ENCODE measurements around the gene TSC22D1.
"Not testable (repeated sequence)": the region's sequence is repeated elsewhere in the genome, so short reads cannot be mapped to it uniquely, and the experiment has no call there.

Gene TSC22D1

DNA sequence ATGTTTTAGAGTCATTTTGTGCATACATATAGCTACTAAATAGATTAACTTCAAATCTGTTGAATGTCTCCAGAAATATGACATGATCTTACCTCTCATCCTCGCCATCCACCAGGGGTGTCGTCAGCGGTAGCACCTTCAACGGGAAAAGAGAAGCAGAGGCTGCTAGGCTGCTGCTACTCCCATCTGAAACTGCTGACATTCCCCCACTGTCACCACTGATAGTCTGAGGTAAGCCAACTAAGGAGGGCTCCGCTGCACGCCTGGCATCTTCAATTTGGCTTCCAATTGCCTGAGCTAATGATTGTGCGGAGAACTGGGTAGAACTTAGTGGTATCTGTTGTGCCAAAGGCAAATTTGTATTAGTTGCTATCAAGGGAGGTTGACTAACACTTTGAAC lies 3.1 kb downstream of the TSC22D1 start:
- DNase-seq (ENCODE audit: low read depth), result no peak

- DNase-seq (ENCODE audit: low read depth), result no peak
Observed at GRCh38 chr13:44566601-44567000, 9.5 kb downstream of the TSC22D1 start.

DNA sequence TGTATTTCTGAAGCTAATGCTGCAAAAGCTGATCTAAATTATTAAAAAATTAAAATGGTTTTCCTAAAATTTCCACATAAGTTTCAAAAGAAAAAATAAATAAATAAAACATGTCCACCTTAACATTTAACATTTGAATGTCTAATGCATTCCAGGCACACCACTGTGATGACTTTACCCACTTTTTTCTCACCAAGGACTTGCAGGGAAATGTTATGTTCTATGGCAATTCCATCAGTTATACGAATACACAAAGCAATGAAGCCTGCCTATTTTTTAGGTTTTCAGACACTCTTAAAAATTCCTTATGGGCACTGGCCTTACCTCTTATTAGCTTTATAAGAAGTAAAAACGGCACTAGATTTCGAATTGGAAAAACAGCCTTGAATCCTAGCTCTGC lies 10.2 kb downstream of the TSC22D1 start:
- DNase-seq (ENCODE audit: low read depth), result no peak

- DNase-seq (ENCODE audit: low read depth), result no peak
Observed at GRCh38 chr13:44564936-44565335, 11.2 kb downstream of the TSC22D1 start.

- DNase-seq (ENCODE audit: low read depth), result not testable (repeated sequence)
Observed at GRCh38 chr13:44562853-44563252, 13.3 kb downstream of the TSC22D1 start.

- DNase-seq (ENCODE audit: low read depth), result no peak
Observed at GRCh38 chr13:44561351-44561750, 14.8 kb downstream of the TSC22D1 start.

GRCh38 chr13:44557986-44558385 lies 18.1 kb downstream of the TSC22D1 start:
- no peak for DNase-seq (ENCODE audit: low read depth)

DNA sequence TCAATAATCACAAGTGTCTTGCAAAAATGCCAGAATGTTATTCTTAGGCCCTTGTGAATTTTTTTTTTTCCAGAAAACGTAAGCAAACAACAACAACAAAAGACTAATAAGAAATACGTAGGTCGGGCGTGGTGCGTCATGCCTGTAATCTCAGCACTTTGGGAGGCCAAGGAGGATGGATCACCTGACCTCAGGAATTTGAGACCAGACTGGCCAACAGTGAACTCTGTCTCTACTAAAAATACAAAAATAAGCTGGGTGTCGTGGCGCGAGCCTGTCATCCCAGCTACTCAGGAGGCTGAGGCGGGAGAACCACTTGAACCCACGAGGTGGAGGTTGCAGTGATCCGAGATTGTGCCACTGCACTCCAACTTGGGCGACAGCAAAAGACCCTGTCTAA lies 20.9 kb downstream of the TSC22D1 start:
- no peak for DNase-seq (ENCODE audit: low read depth)

GRCh38 chr13:44549476-44549875 lies 26.7 kb downstream of the TSC22D1 start:
- no peak for DNase-seq (ENCODE audit: low read depth)

DNA sequence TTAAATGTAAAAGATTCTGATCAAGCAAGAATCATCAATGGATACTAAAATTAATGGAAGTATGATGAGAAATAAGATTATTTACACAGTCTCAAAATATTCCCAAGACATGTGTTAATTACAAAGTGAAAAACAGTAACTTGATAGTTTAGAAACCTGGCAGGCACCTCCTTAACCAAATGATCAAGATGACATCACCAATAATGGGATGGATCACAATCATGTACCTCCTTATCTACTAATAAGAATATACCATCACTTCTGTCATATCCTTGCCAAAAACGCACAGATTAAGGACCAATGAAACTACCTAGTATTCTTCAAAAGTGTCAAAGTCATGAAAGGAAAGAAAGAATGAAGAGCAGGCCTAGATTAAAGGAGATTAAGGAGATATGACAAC lies 30.0 kb downstream of the TSC22D1 start:
- no peak for DNase-seq (ENCODE audit: low read depth)

DNA sequence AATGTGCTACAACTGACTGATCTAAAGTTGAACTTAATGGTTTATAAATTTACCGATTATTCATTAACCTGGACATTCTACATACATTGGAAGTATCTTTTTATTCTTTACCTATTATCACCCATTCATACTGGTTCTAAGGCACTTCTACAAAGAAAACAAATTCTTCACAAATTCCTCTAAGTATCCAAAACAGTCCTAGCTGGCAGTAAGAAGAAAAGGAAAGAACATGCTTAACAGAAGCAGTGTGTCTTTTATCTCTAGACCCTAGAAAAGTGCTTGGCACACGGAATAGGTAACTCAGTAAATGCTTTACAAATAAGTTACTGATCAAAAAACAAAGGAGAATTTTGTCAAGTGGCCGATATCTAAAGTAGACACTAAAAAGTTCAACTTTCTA lies 32.8 kb downstream of the TSC22D1 start:
- no peak for DNase-seq (ENCODE audit: low read depth)

- DNase-seq (ENCODE audit: low read depth), result no peak
Observed at GRCh38 chr13:44542361-44542760, 33.8 kb downstream of the TSC22D1 start.

DNA sequence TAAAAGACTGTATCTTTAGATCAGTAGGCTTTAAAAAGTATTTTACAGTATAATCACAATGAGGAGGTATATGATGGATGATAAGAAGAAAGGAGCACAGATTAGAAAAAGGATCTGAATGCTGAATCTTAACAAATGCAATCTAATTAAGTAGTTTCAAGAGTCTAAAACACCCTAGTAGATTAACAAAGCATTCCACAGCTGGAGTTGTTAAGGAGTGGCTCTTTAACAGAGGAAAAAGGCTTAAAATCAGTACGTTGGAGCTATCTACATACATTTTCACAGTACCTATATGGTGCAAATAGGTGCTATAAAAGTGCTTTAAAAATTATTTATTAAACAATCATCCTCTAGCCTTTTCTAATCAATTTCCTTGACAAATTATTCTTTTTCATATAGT lies 34.5 kb downstream of the TSC22D1 start:
- DNase-seq (ENCODE audit: low read depth), result no peak

GRCh38 chr13:44540761-44541434 lies 35.2 kb downstream of the TSC22D1 start:
- no peak for DNase-seq (ENCODE audit: low read depth)

DNA sequence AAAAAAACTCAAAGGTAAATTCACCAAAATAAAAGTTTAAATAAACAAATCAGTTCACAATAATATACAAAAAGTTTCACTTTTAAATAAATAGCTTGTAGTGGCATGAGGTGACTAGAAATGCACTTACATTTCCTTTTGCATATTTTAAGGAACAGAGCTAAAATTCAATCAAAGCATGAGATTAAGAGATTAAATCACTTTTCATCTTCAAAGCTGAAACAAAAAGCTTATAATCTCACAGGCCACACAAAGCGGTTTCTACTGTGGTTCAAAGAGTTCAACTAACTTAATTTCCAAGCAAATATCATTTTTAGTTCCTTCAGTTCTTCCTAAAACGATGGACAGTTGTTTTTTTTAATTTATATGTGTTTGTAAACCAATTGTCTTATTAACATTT lies 38.9 kb downstream of the TSC22D1 start:
- no peak for DNase-seq (ENCODE audit: low read depth)

DNA sequence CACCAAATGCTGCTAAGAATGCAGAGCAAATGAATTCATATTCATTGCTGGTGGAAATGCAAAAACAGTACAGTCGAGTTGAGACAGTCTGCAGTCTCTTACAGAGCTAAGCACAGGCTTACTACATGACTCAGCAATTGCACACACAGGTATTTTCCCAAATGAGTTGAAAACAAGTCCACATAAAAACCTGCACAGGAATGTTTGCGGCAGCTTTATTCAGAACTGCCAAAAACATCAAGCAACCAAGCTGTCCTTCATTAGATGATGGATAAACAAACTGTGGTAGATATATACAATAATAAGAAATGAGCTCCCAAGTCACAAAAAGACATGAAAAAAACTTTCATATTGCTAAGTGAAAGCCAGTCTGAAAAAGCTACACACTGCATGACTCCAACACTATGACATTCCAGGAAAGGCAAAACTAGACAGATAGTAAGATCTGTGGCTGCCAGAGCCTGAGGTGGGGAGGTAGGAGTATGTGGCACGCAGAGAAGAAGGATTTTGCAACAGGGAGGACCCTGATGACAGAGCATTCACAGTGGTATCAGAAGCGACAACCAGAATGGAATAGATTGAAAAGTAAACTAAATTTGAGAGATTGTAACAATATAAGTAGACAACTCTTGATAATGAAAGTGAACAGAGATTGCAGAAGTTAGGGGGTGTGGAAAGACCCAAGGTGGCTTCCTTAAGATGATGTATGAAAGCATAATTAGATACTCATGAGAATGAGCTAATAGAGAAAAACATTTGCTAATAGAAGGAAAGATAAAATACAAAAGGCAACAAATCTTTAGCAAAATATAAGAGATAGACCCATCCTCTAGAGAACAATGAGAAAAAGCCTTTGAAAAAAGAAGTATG lies 52.7 kb downstream of the TSC22D1 start:
- no peak for DNase-seq (ENCODE audit: low read depth)

GRCh38 chr13:44519642-44520041 lies 56.5 kb downstream of the TSC22D1 start:
- no peak for DNase-seq (ENCODE audit: low read depth)

- no peak for DNase-seq (ENCODE audit: low read depth)
Observed at GRCh38 chr13:44516771-44517170, 59.4 kb downstream of the TSC22D1 start.

DNA sequence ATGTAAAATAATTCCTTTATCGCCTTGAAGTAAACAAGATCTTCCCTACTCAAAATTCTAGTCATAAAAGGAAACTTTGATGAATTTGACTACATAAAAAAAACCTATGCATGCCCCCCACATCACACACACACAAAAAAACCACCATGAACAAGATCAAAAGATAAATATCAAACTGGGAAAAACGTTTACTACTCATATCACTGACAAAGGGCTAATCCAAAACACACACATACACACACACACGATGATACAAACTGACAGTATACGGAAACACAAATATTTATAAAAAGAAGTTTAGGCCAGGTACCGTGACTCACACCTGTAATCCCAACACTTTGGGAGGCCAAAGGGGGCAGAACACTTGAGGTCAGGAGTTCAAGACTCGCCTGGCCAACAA lies 61.9 kb downstream of the TSC22D1 start:
- no peak for DNase-seq (ENCODE audit: low read depth)

GRCh38 chr13:44509853-44510252 lies 66.3 kb downstream of the TSC22D1 start:
- not testable (repeated sequence) for DNase-seq (ENCODE audit: low read depth)

DNA sequence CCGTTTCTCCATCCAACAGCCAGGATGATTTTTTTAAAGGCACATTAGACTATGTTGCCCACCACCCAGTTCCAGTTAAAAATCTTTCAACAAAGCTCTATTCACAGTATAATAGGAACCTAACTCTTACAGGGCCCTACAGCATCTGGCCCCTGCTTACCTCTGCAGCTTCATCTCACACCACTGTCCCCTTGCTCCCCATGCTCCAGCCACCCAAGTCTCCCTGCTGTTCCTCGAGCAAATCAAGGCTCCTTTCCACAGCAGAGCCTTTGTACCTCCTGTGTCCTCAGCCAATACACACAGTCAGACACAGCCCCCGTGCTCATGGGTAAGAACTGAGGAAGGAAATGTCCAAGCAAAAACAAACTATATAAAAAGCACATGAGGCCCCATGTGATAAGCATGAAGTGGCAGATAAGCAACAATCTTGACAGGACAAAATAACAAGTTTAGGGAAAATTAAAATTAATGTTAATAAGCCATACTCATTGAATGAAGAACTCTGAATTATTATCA lies 67.5 kb downstream of the TSC22D1 start:
- no peak for DNase-seq (ENCODE audit: low read depth)

GRCh38 chr13:44507639-44508038 lies 68.5 kb downstream of the TSC22D1 start:
- DNase-seq (ENCODE audit: low read depth), result no peak

DNA sequence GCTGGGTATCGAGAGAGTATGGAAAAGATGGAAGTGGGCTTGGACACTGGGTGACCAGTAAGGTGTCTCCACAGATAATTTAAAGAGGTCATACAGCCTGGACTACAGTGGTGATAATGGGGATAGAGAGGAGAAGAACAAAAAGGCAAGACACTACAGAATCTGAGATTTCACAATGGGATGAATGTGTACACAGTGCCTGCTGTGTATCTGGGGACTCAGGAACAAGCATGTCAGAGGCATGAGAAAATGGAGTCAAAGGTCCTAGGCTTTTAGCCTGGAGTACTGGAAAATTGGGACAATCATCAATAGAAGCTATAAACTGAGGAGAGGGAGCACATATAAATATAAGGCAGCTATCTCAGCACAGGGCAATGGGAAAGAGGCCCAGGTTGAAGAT lies 69.4 kb downstream of the TSC22D1 start:
- no peak for DNase-seq (ENCODE audit: low read depth)

Measured in HS-27A (cell line).